ENCODE data around the gene AHRR. TPM values are rescaled to one million over a fixed set of nuclear protein-coding genes. Genes with fewer than 3 reads are reported as not detected.

Gene AHRR
- total and polyA plus RNA-seq, 2 experiments from 2014 or later, result 0.27 to 1.8 TPM

DNA sequence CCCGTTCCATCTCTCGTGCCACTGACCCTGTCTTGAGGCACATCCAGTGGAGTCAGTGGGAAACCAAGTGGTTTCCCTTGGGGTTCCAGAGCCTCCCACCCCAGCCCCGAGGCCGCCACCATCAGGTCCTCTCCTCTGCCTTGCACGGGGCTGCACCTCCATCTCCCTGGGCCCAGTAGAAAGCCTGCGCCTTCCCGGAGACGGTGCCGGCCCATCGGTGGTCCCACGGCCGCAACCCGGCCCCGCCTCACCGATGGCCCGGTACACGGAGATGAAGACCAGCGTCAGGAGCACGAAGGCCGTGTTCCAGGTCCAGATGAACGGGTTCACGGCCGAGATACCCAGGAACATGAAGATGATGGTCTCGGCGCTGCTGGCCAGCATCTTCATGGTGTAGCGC lies 161.5 kb downstream of the AHRR start (continued):
- TF ChIP-seq, protein P1, sequence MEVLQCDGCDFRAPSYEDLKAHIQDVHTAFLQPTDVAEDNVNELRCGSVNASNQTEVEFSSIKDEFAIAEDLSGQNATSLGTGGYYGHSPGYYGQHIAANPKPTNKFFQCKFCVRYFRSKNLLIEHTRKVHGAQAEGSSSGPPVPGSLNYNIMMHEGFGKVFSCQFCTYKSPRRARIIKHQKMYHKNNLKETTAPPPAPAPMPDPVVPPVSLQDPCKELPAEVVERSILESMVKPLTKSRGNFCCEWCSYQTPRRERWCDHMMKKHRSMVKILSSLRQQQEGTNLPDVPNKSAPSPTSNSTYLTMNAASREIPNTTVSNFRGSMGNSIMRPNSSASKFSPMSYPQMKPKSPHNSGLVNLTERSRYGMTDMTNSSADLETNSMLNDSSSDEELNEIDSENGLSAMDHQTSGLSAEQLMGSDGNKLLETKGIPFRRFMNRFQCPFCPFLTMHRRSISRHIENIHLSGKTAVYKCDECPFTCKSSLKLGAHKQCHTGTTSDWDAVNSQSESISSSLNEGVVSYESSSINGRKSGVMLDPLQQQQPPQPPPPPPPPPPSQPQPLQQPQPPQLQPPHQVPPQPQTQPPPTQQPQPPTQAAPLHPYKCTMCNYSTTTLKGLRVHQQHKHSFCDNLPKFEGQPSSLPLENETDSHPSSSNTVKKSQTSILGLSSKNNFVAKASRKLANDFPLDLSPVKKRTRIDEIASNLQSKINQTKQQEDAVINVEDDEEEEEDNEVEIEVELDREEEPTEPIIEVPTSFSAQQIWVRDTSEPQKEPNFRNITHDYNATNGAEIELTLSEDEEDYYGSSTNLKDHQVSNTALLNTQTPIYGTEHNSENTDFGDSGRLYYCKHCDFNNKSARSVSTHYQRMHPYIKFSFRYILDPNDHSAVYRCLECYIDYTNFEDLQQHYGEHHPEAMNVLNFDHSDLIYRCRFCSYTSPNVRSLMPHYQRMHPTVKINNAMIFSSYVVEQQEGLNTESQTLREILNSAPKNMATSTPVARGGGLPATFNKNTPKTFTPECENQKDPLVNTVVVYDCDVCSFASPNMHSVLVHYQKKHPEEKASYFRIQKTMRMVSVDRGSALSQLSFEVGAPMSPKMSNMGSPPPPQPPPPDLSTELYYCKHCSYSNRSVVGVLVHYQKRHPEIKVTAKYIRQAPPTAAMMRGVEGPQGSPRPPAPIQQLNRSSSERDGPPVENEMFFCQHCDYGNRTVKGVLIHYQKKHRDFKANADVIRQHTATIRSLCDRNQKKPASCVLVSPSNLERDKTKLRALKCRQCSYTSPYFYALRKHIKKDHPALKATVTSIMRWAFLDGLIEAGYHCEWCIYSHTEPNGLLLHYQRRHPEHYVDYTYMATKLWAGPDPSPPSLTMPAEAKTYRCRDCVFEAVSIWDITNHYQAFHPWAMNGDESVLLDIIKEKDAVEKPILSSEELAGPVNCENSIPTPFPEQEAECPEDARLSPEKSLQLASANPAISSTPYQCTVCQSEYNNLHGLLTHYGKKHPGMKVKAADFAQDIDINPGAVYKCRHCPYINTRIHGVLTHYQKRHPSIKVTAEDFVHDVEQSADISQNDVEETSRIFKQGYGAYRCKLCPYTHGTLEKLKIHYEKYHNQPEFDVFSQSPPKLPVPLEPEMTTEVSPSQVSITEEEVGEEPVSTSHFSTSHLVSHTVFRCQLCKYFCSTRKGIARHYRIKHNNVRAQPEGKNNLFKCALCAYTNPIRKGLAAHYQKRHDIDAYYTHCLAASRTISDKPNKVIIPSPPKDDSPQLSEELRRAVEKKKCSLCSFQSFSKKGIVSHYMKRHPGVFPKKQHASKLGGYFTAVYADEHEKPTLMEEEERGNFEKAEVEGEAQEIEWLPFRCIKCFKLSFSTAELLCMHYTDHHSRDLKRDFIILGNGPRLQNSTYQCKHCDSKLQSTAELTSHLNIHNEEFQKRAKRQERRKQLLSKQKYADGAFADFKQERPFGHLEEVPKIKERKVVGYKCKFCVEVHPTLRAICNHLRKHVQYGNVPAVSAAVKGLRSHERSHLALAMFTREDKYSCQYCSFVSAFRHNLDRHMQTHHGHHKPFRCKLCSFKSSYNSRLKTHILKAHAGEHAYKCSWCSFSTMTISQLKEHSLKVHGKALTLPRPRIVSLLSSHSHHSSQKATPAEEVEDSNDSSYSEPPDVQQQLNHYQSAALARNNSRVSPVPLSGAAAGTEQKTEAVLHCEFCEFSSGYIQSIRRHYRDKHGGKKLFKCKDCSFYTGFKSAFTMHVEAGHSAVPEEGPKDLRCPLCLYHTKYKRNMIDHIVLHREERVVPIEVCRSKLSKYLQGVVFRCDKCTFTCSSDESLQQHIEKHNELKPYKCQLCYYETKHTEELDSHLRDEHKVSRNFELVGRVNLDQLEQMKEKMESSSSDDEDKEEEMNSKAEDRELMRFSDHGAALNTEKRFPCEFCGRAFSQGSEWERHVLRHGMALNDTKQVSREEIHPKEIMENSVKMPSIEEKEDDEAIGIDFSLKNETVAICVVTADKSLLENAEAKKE (CRISPR knock-in tag; IDR thresholded peaks at IDR 0.05), result no peak
- TF ChIP-seq EZH2phosphoT487 (IDR thresholded peaks at IDR 0.05; ENCODE audit: unreplicated experiment) (no peak), ZNF331 (CRISPR knock-in tag; IDR thresholded peaks at IDR 0.05; ENCODE audit: low read depth) (no peak), NANOG (IDR thresholded peaks at IDR 0.05; ENCODE audit: borderline replicate concordance) (no peak), REST (IDR thresholded peaks at IDR 0.05; ENCODE audit: unreplicated experiment) (no peak)
